HG03342 (cell line): ENCODE results near the gene NHP2.
"Not testable (repeated sequence)": the region's sequence is repeated elsewhere in the genome, so short reads cannot be mapped to it uniquely, and the experiment has no call there.

Source experiments
- ATAC-seq: cut with Tn5 transposase; IDR thresholded peaks from one replicate; pipeline ENCODE4 v1.9.1; 2021; ENCODE audit warnings: mild to moderate bottlenecking, moderate library complexity; ENCODE audit not compliant: unreplicated experiment

Gene NHP2

GRCh38 chr5:178153530-178154340 lies at the start of gene NHP2:
Gene NHP2 (minus strand): TSS chr5:178153885. CDS start chr5:178153817, 68 bp downstream.
- ATAC-seq: peak; percentile 99

GRCh38 chr5:178202541-178202940 lies 48.9 kb upstream of the NHP2 start:
- ATAC-seq: no peak

DNA sequence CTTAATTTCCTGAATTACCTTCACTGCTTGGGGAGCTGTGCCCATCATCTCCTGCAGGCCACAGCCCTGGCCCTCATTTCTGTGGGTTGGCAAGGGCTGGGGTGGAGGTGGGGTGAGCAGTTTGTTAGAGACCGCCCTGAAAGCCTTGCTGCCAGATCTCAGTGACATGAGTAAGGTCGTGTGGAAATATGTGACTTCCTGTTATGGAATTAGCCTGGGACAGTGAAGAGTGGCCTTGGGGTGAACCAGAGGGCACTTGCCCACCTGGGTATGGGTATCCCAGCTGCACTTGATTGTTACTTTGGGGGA lies 48.2 kb upstream of the NHP2 start:
- no peak for ATAC-seq

DNA sequence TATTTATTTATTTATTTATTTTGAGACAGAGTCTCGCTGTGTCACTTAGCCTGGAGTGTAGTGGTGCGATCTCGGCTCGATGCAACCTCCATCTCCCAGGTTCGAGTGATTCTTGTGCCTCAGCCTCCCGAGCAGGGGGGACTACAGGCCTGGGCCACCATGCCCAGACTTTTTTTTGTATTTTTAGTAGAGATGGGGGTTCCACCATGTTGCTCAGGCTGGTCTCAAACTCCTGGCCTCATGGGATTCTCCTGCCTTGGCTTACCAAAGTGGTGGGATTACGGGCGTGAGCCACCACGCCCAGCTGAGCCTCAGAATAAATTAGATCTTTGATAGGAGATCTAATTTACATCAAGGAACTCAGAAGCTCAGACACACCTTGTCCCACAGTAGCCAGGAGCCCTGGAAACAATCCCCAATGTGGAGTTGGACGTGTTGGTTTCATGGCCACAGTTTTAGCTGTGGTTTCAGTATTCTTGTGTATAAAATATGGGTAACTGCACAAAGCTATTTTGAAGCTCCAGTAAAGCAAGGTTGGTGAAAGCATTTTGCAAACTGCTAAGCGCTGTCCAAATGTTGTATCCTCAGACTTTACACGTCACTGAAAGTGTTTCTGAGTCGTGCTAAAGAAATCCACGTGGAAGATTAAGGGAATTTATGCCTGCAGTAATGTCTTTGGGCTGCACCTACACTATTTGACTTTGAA lies 47.7 kb upstream of the NHP2 start:
- ATAC-seq: no peak

DNA sequence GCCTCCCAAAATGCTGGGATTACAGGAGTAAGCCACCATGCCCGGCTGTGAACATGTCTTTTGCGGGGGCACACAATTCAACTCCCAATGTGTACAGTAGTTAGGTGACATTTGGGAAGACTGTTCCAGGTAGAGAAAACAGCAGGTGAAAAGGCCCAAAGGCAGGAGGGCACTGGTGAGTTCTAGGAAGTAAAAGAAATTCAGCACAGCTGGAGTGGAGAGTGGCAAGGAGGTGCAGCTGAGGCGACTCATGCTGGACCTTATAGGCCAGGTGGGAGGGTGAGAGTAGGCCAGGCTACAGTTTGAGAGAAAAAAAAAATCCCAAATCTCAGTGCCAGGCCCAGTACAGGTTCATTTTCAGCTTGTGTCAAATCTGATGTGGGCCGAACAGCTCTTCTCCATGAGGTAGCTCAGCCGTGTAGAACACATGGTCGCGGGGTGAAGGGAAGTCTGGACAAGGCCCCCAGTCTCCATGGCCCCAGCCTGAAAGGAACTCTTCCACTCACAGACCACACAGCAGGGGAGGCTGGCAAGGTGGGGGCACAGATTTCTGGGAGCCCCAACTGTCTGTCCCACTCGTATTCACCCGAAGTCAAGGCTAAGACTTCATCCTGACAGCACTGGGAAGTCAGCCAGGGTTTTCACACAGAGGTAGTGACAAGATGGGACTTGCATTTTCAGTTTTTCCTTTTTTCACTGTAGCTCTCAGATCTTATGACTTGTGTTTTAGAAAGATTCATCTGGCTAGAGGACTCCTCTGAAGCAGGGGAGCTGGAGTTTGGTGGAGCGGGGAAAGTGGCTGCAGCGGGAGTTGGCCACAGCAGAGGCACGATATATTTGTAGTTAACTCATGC lies 46.1 kb upstream of the NHP2 start:
- no peak for ATAC-seq

DNA sequence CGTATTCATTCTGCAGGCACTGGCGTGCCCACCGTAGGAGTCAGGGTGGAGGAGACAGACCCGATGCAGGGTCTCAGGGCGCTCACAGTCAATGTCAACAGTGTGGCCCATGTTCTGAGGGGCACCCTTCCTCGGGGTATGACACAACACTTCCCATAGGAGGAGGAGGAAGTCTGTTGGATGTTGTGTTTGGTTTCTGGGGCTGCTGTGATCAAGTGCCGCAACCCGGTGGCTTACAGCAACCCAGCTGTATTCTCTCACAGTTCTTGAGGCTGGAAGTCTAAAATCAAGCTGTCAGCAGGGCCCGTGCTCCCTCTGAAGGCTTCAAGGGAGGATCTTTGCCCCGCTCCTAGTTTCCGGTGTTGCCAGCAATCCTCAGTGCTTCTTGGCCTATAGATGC lies 45.0 kb upstream of the NHP2 start:
- no peak for ATAC-seq

DNA sequence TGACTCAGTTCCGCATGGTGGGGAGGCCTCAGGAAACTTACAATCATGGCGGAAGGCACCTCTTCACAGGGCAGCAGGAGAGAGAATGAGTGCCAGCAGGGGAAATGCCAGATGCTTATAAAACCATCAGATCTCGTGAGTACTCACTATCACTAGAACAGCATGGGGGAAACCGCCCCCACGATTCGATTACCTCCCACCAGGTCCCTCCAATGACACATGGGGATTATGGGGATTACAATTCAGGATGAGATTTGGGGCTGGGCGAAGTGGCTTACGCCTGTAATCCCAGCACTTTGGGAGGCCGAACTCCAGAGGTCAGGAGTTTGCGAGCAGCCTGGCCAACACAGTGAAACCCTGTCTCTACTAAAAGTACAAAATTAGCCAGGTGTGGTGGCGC lies 44.5 kb upstream of the NHP2 start:
- ATAC-seq: not testable (repeated sequence)

DNA sequence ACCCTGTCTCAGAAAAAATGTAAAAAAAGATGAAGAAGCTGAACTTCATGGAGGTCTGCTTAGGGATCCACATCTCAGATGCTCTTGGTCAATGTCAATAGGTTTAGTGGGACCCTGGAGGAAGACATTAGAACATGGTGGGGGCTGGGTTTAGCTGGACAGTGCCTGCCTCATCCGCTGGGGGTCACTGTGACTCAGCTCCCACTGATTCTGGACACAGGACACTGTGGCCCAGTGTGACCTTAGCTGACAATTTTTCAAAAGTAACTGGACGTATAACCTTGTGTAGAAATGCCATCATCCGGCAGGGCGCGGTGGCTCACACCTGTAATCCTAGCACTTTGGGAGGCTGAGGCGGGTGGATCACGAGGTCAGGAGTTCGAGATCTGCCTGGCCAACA lies 43.3 kb upstream of the NHP2 start:
- ATAC-seq: no peak

DNA sequence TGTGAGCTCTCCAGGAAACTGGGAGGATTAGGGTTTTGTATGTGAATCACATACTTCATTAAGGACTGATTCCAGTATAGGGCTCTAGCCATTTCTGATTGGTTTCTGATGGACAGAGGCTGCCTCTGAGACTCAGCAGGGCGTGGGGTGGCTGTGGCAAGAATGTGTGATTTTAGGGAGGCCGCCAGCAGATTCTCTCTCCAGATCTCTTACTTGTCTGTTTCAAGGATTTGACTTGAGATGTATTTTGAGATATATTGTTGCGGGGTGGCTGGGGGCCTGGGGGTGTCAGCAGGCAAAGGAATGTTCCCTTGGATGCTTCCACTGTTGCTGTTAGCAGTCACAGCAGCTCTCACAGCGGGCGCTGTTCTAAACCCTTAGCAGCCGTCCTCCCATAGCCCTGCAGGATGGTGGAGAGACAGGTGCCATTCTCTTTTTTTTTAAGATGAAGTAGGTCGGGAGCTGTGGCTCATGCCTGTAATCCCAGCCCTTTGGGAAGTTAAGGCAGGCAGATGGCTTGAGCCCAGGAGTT lies 42.7 kb upstream of the NHP2 start:
- no peak for ATAC-seq

DNA sequence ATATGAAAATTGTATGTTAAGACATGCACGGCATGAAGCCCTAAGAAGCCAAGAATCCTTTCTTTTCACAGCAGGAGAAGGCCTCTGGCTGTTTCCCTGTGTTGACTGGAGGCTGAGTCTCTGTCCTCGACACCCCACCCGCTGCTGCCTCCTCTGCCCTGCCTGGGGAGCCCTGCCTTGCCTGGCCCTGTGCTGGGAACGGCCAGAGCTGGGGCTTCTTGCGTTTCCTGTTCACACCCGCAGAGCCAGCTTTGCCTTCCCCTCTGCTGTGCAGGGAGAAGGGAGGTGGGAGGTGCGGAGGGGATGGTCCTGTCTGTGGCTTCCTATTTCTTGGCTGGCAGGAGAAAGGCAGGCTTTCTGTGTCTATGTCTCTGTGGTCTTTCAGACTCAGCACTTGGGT lies 40.3 kb upstream of the NHP2 start:
- no peak for ATAC-seq

- no peak for ATAC-seq
Measured at GRCh38 chr5:178193251-178193809, 39.6 kb upstream of the NHP2 start.

- ATAC-seq: no peak
Measured at GRCh38 chr5:178192787-178193186, 39.1 kb upstream of the NHP2 start.

DNA sequence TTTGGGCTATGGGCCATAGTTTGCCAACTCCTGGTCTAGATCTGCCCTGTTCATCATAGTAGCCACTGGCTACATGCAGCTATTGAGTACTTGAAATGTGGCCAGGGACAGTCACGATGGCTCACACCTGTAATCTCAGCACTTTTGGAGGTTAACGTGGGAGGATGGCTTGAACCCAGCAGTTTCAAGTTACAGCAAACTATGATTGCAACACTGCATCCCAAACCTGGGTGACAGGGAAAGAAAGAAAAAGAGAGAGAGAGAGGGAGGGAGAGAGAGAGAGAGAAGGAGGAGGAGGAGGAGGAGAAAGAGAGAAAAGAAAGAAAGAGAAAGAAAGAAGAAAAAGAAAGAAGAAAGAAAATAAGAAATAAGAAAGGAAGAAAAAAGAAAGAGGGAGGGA lies 38.6 kb upstream of the NHP2 start:
- ATAC-seq: no peak

DNA sequence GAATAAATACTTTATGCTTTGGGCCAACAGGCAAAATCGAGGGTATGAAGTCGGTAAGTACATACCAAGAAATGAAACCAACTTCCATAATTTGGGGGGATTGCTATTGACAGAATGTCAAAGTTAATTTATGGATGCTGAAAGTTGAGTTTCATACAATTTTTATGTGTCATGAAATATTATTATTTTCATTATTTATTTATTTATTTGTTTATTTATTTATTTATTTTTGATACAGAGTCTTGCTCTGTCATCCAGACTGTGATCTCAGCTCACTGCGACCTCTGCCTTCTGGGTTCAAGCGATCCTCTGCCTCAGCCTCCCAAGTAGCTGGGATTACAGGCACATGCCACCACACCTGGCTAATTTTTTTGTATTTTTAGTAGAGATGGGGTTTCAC lies 38.0 kb upstream of the NHP2 start:
- ATAC-seq: no peak

DNA sequence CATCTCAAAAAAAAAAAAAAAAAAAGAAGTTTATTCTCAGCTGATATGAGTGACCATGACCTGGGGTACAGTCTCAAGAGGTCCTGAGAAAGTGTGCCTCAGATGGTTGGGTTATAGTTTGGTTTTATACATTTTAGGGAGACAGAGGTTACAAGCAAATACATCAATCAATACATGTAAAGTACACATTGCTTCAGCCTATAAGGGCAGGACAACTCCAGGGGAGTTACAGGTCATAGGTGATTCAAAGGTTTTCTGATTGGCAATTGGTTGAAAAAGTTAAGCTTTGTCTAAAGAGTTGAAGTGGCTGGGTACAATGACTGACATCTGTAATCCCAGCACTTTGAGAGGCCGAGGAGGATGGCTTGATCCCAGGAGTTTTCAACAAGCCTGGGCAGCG lies 35.7 kb upstream of the NHP2 start:
- no peak for ATAC-seq

DNA sequence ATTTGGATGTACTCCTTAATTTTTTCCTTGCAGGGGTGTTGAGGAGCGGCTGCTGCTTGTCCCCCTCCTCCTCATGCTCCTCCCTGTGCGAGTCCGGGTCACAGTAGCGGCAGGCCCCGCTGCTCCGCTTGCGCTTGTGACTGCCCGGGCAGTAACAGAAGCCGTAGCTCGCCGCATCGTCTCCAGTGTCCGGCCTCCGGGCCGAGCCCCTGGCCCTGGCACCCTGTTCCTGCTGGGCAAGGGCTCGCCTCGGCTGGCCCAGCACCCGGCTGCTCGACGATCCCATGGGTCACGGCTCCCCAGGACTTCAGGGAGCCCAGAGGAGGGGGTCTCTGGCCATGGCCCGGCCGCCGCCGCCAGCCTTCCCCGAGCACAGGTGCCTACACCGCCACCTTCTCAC lies 33.3 kb upstream of the NHP2 start, which contains the start of gene GMCL2:
TSS of gene GMCL2 (minus strand) at position 358 of the 400 bp plus-strand sequence. CDS start at position 286, 72 bp downstream.
- no peak for ATAC-seq

DNA sequence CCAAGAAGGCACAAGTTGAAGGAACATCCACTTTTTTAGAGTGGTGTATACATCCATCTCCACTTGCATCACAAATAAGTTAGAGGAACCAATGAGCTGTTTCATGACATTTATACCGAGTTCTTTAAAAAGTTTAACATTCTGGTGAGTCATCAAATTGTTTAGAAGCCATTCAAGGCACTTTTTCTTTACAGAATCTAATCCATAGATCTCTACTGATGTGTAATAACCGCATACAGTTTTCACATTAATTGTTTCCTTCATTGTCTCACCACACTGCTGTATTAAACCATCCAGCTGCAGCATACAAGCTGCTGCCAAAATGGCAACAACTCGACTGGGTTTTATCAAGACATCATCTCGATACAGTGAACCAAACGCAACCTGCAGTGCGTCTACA lies 32.7 kb upstream of the NHP2 start:
- ATAC-seq: no peak

GRCh38 chr5:178182158-178182876 lies 28.6 kb upstream of the NHP2 start:
- no peak for ATAC-seq

GRCh38 chr5:178180141-178180863 lies 26.6 kb upstream of the NHP2 start:
- ATAC-seq: no peak

- no peak for ATAC-seq
Measured at GRCh38 chr5:178177569-178177968, 23.9 kb upstream of the NHP2 start.
